Activated T-cell treated with anti-CD3 and anti-CD28 coated beads, Interleukin-2, amount 50 U/mL, for 4 hours (primary cell): ENCODE measurements around the gene BRD1. TPM values are rescaled to one million over a fixed set of nuclear protein-coding genes. Genes with fewer than 3 reads are reported as not detected.

ENCODE experiments used
- ATAC-seq, 2 donors: fragments of 200-7000 bp; cut with Tn5 transposase; one replicate each; pipeline ENCODE4 v1.10.0; 2021
- DNase-seq: peaks from one replicate; pipeline ENCODE4 v3.0.0-alpha.2; 2020
- H3K27me3 Mint-ChIP-seq: one replicate; pipeline ENCODE4 v1.8.0; 2021; ENCODE audit warnings: low read depth, mixed read lengths
- H3K36me3 Mint-ChIP-seq: one replicate; pipeline ENCODE4 v1.8.0; 2022; ENCODE audit warnings: mixed read lengths; ENCODE audit not compliant: insufficient read depth
- H3K4me1 Mint-ChIP-seq: one replicate; pipeline ENCODE4 v1.8.0; 2021; ENCODE audit warnings: low read depth, mixed read lengths
- H3K4me3 Mint-ChIP-seq: one replicate; pipeline ENCODE4 v1.8.0; 2021; ENCODE audit warnings: mild to moderate bottlenecking, moderate library complexity, mixed read lengths
- H3K9me3 Mint-ChIP-seq: one replicate; pipeline ENCODE4 v1.8.0; 2021; ENCODE audit warnings: mixed read lengths
- total RNA-seq, 3 donors: library from RNA; stranded (reverse); gene quantifications; one replicate each; pipeline ENCODE4 v1.2.1, GENCODE V29; 2021

The BRD1 gene
- total RNA-seq, 3 donors from 2014 or later, result 26.8 to 34.9 (median 32.3) TPM

GRCh38 chr22:49849161-49850020, 21.7 kb upstream of the BRD1 start:
- Mint-ChIP-seq H3K36me3 (no peaks in the 10 kb centered on the region), H3K4me3 (peak overlapping the region; percentile 51), H3K4me1 (peaks cover 27% of the 10 kb centered on the region), H3K9me3 (no peaks in the 10 kb centered on the region), H3K27me3 (peaks cover 5% of the 10 kb centered on the region)
- DNase-seq (no peak), ATAC-seq (no peak)

DNA sequence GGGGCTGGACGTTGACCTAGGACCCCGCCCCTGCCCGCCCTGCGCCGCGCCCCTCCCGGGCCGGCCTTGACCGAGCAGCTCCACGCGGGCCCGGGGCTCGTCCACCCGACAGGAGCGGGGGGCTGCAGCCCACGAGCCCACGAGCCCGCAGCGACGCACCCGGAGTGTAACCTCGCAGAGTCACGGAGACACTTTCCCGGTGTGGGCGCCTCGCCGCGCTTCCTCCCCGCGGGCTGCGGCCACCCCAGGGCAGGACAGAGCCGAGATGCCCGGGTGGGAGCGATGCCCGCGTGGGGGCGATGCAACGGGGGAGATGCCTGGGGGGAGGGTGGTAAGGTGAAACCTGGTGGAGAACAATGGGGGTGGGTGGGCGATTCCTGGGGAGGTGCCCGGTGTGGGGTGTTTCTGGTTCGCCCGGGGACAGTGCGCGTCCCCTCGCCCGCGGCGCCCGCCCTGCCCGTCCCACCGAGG, 21.1 kb upstream of the BRD1 start:
- no peaks in the 10 kb centered on the region for H3K36me3 Mint-ChIP-seq
- H3K27me3 Mint-ChIP-seq, result peaks cover 5% of the 10 kb centered on the region
- no peaks in the 10 kb centered on the region for H3K9me3 Mint-ChIP-seq
- no peak for ATAC-seq
- no peak for DNase-seq
- H3K4me1 Mint-ChIP-seq, result peaks cover 27% of the 10 kb centered on the region
- H3K4me3 Mint-ChIP-seq, result peak overlapping the region; percentile 21

GRCh38 chr22:49847751-49848689, 20.3 kb upstream of the BRD1 start:
- H3K9me3 Mint-ChIP-seq, result no peaks in the 10 kb centered on the region
- H3K27me3 Mint-ChIP-seq, result peaks cover 5% of the 10 kb centered on the region
- ATAC-seq (no peak), DNase-seq (no peak)
- peaks cover 27% of the 10 kb centered on the region for H3K4me1 Mint-ChIP-seq
- H3K4me3 Mint-ChIP-seq, result peak overlapping the region; percentile 43
- H3K36me3 Mint-ChIP-seq, result no peaks in the 10 kb centered on the region

DNA sequence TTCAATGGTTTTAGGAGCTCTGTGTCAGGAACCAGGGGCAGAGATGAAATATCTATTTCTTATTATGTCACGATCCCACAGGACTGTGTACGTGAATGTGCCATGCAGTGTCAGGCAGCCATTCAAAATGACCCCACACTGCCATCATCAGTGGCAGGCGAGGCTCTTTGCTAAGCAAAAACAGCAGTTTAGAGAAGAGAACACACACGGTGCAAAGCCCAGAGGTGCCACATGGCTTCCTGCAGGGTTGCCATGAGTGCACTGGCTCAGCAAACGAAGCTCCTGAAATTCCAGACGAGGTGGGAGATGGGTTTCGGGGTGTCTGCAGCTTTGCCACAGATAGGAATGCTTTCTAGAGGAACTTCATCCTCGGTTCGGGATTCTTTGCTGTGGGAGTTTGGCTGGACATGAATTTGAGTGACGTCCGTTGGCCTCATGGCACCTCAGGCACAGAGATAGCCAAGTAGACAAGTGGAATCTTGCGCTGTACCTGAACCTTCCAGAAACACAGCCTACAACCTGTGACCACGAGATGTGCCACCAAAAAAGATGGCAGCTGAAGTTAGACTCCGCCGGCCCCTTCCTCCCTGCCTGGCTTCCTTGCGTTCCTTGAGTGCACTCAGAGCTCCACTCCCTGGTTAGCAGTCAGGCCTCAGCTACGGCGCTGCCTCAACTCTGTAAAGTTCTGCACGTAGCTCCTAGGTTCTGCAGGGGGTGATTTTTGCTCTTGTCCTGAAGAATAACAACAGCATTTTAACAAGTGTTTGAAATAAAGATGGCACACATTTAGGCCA, 18.2 kb upstream of the BRD1 start:
- Mint-ChIP-seq H3K4me1 (peaks cover 16% of the 10 kb centered on the region), H3K4me3 (no peak overlapping the region), H3K9me3 (no peaks in the 10 kb centered on the region), H3K27me3 (peaks cover 3% of the 10 kb centered on the region), H3K36me3 (no peaks in the 10 kb centered on the region)
- DNase-seq, result no peak
- ATAC-seq, result no peak

- ATAC-seq (no peak), DNase-seq (no peak)
- Mint-ChIP-seq H3K4me3 (no peak overlapping the region), H3K9me3 (no peaks in the 10 kb centered on the region), H3K36me3 (no peaks in the 10 kb centered on the region), H3K4me1 (peaks cover 14% of the 10 kb centered on the region), H3K27me3 (no peaks in the 10 kb centered on the region)
These were observed 17.6 kb upstream of the BRD1 start for GRCh38 chr22:49845241-49845640.

DNA sequence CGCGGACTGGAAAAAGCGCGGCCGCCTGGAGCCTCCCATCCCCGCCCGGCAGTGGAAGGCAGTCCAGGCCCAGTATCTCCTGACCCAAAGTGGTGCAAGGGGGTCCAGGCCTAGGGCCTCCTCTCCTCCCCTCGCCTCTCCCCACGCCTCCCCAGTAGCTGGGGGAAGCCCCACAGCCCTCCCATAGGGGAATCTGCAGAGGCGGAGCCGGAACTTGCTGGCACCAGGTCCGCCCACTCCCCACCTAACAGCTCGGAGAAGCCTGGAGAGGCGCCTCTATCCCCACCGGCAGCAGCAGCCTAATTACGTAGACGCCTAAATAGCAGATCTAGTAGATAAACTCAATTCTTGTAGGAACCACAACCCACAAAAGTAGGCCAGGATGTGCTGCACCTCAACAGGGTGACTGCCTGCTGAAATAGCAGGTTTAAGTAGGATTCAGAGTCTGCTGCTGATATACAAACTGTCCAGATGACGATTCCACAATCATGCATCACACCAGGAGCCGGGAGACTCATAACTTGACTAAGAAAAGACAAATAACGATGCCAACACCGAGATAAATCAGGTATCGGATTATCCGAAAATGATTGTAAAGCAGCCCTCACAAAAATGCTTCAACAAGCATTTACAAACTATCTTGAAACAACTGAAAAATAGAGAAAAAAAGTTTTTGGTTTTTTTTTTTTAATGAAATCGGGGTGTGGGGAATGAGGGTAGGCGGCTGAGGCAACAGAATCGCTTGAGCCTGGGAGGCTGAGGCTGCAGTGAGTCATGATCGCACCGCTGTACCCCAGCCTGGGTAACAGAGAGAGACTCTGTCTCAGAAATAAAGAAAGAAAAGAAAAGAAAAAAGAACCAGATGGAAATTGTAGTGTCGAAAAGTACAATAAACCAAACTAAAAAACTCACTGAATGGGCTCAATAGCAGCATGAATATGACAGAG, 11.4 kb upstream of the BRD1 start:
- Mint-ChIP-seq H3K27me3 (no peaks in the 10 kb centered on the region), H3K9me3 (no peaks in the 10 kb centered on the region), H3K36me3 (no peaks in the 10 kb centered on the region), H3K4me3 (peak overlapping the region; percentile 72), H3K4me1 (peaks cover 34% of the 10 kb centered on the region)
- ATAC-seq (peak; percentile 90 to 96), DNase-seq (peak; percentile 89)

- no peak for ATAC-seq
- Mint-ChIP-seq H3K9me3 (no peaks in the 10 kb centered on the region), H3K36me3 (no peaks in the 10 kb centered on the region), H3K27me3 (no peaks in the 10 kb centered on the region), H3K4me1 (peaks cover 40% of the 10 kb centered on the region), H3K4me3 (no peak overlapping the region)
- DNase-seq, result no peak
These were observed 5.8 kb upstream of the BRD1 start for GRCh38 chr22:49833340-49834007.

- Mint-ChIP-seq H3K9me3 (no peaks in the 10 kb centered on the region), H3K4me1 (peaks cover 50% of the 10 kb centered on the region), H3K27me3 (no peaks in the 10 kb centered on the region), H3K4me3 (peak overlapping the region; percentile 75), H3K36me3 (peaks cover 8% of the 10 kb centered on the region)
- ATAC-seq (no peak), DNase-seq (no peak)
These were observed 1.6 kb upstream of the BRD1 start for GRCh38 chr22:49829044-49829853.

- Mint-ChIP-seq H3K4me1 (peaks cover 54% of the 10 kb centered on the region), H3K36me3 (peaks cover 14% of the 10 kb centered on the region), H3K27me3 (no peaks in the 10 kb centered on the region), H3K9me3 (no peaks in the 10 kb centered on the region), H3K4me3 (peak overlapping the region; percentile 75)
- ATAC-seq, result no peak
- DNase-seq, result no peak
These were observed 909 bp upstream of the BRD1 start for GRCh38 chr22:49828599-49828965.

GRCh38 chr22:49827271-49827852, 311 bp downstream of the BRD1 start:
- Mint-ChIP-seq H3K4me3 (no peak overlapping the region), H3K36me3 (peaks cover 21% of the 10 kb centered on the region), H3K27me3 (no peaks in the 10 kb centered on the region), H3K4me1 (peaks cover 61% of the 10 kb centered on the region), H3K9me3 (no peaks in the 10 kb centered on the region)
- DNase-seq (no peak), ATAC-seq (peak; percentile 21 to 22)

- Mint-ChIP-seq H3K9me3 (no peaks in the 10 kb centered on the region), H3K4me3 (peak overlapping the region; percentile 88), H3K4me1 (peaks cover 63% of the 10 kb centered on the region), H3K36me3 (peaks cover 24% of the 10 kb centered on the region), H3K27me3 (no peaks in the 10 kb centered on the region)
- DNase-seq (no peak), ATAC-seq (peak; percentile 4 to 8)
These were observed 936 bp downstream of the BRD1 start for GRCh38 chr22:49826603-49827270.
